Activated CD4-positive, alpha-beta memory T cell treated with anti-CD3 and anti-CD28 coated beads for 36 hours (primary cell): Measurements from ENCODE around the gene SRMS. TPM values are rescaled to one million over a fixed set of nuclear protein-coding genes. Genes with fewer than 3 reads are reported as not detected.
"Not testable (repeated sequence)": the region's sequence is repeated elsewhere in the genome, so short reads cannot be mapped to it uniquely, and the experiment has no call there.

Experiments used
- CTCF ChIA-PET: fragments of 350-600 bp; sonication (Branson Sonifier 250); formaldehyde crosslinking; loops from one replicate; lab custom pipeline; 2021; ENCODE audit warnings: antibody characterized with exemption, inconsistent platforms; lab: Charles Lee
- POLR2A ChIA-PET: fragments of 350-600 bp; sonication (Branson Sonifier 250); formaldehyde crosslinking; loops from one replicate; lab custom pipeline; 2021; ENCODE audit warnings: antibody characterized with exemption; lab: Charles Lee
- DNase-seq: peaks from one replicate; pipeline ENCODE4 v3.0.0-alpha.2; 2020
- H3K27ac Mint-ChIP-seq: one replicate; pipeline ENCODE4 v1.8.0; 2021; ENCODE audit warnings: mixed read lengths
- H3K27me3 Mint-ChIP-seq: one replicate; pipeline ENCODE4 v1.8.0; 2021; ENCODE audit warnings: mixed read lengths
- H3K36me3 Mint-ChIP-seq: one replicate; pipeline ENCODE4 v1.8.0; 2021; ENCODE audit warnings: mixed read lengths
- H3K4me1 Mint-ChIP-seq: one replicate; pipeline ENCODE4 v1.8.0; 2021; ENCODE audit warnings: low read depth, mixed read lengths
- H3K4me3 Mint-ChIP-seq: one replicate; pipeline ENCODE4 v1.8.0; 2021; ENCODE audit warnings: mild to moderate bottlenecking, mixed read lengths
- H3K9me3 Mint-ChIP-seq: one replicate; pipeline ENCODE4 v1.8.0; 2021; ENCODE audit warnings: mixed read lengths
- intact Hi-C: fragments of 100-400 bp; cut with micrococcal nuclease; formaldehyde crosslinking; loops from one replicate; pipeline ENCODE4 v1.15.1; 2023
- total RNA-seq, 2 experiments: library from RNA; stranded (reverse); gene quantifications; one replicate each; pipeline ENCODE4 v1.2.3, GENCODE V29; 2021

The SRMS gene
- total RNA-seq, 2 experiments from 2014 or later, result not detected

- H3K9me3 Mint-ChIP-seq, result peaks cover 13% of the 10 kb centered on the region
- peaks cover 23% of the 10 kb centered on the region for H3K4me1 Mint-ChIP-seq
- no peaks in the 10 kb centered on the region for H3K27me3 Mint-ChIP-seq
- H3K4me3 Mint-ChIP-seq, result peak within 1 kb of the TSS; percentile 78
- POLR2A ChIA-PET, result interaction anchor here (0.9 to 5.4 kb wide), 7 partner anchors 9 to 344 kb away, joined by 3 to 55 read pairs (median 4); partner anchors contain the start of genes GMEB2, PTK6 and TPD52L2
- peak within 1 kb of the TSS; percentile 79 for H3K27ac Mint-ChIP-seq
- intact Hi-C loops, result loop anchor here (2.0 kb wide), 1 partner anchor 32 kb away; no protein-coding TSS in a partner anchor
- H3K36me3 Mint-ChIP-seq, result peaks cover 26% of the 10 kb centered on the region
- peak; percentile 87 for DNase-seq
- CTCF ChIA-PET, result interaction anchor here (0.6 to 2.1 kb wide), 10 partner anchors 17 to 519 kb away, joined by 3 to 15 read pairs (median 4); partner anchors contain the start of genes PTK6 and TPD52L2
Observed at GRCh38 chr20:63520504-63520933, 27.0 kb downstream of the SRMS start, which contains the start of gene PPDPF. Gene PPDPF (plus strand): TSS chr20:63520765. CDS start chr20:63521309, 544 bp downstream.

GRCh38 chr20:63519668-63520503 lies 27.7 kb downstream of the SRMS start:
- peaks cover 13% of the 10 kb centered on the region for H3K9me3 Mint-ChIP-seq
- intact Hi-C loops, result loop anchor here (2.0 kb wide), 1 partner anchor 33 kb away; no protein-coding TSS in a partner anchor

GRCh38 chr20:63518946-63519667 lies 28.4 kb downstream of the SRMS start:
- Mint-ChIP-seq H3K9me3 (peaks cover 13% of the 10 kb centered on the region), H3K4me1 (peaks cover 21% of the 10 kb centered on the region), H3K27ac (no peak overlapping the region), H3K27me3 (peaks cover 2% of the 10 kb centered on the region), H3K4me3 (peak overlapping the region; percentile 69), H3K36me3 (peaks cover 26% of the 10 kb centered on the region)
- no peak for DNase-seq
- POLR2A ChIA-PET, result interaction anchor here (5.4 kb wide), 1 partner anchor 18 kb away, joined by 55 read pairs; the partner anchor contains the start of gene PTK6
- intact Hi-C loops, result no loop called here
- CTCF ChIA-PET, result interaction anchor here (1.8 kb wide), 1 partner anchor 22 kb away, joined by 9 read pairs; no protein-coding TSS in a partner anchor

More at GRCh38 chr20:63519668-63520503, 27.7 kb downstream of the SRMS start:
- CTCF ChIA-PET, result interaction anchor here (0.8 to 2.1 kb wide), 7 partner anchors 16 to 122 kb away, joined by 3 to 15 read pairs (median 5); partner anchors contain the start of gene PTK6
- peak overlapping the region; percentile 13 for H3K27ac Mint-ChIP-seq
- H3K4me1 Mint-ChIP-seq, result peaks cover 23% of the 10 kb centered on the region
- H3K4me3 Mint-ChIP-seq, result peak overlapping the region; percentile 69
- no peaks in the 10 kb centered on the region for H3K27me3 Mint-ChIP-seq
- H3K36me3 Mint-ChIP-seq, result peaks cover 26% of the 10 kb centered on the region
- peak; percentile 76 for DNase-seq
- POLR2A ChIA-PET, result interaction anchor here (1.0 to 5.4 kb wide), 4 partner anchors 9 to 107 kb away, joined by 3 to 55 read pairs (median 8); partner anchors contain the start of genes GMEB2 and PTK6

- peaks cover 2% of the 10 kb centered on the region for H3K27me3 Mint-ChIP-seq
- H3K4me1 Mint-ChIP-seq, result peaks cover 16% of the 10 kb centered on the region
- no peak overlapping the region for H3K4me3 Mint-ChIP-seq
- POLR2A ChIA-PET, result no interaction called here
- H3K36me3 Mint-ChIP-seq, result peaks cover 21% of the 10 kb centered on the region
- H3K27ac Mint-ChIP-seq, result no peak overlapping the region
- intact Hi-C loops, result no loop called here
- no peak for DNase-seq
- CTCF ChIA-PET, result interaction anchor here (1.8 kb wide), 1 partner anchor 22 kb away, joined by 9 read pairs; no protein-coding TSS in a partner anchor
- peaks cover 8% of the 10 kb centered on the region for H3K9me3 Mint-ChIP-seq
Observed at GRCh38 chr20:63518351-63518861, 29.1 kb downstream of the SRMS start.

- H3K36me3 Mint-ChIP-seq, result peaks cover 14% of the 10 kb centered on the region
- peaks cover 5% of the 10 kb centered on the region for H3K9me3 Mint-ChIP-seq
- ChIA-PET POLR2A (no interaction called here), CTCF (interaction anchor here (1.1 to 1.8 kb wide), 2 partner anchors 20 to 21 kb away, joined by 3 to 9 read pairs; partner anchors contain the start of gene PTK6)
- H3K4me1 Mint-ChIP-seq, result peaks cover 15% of the 10 kb centered on the region
- H3K4me3 Mint-ChIP-seq, result no peak overlapping the region
- no peak overlapping the region for H3K27ac Mint-ChIP-seq
- DNase-seq, result no peak
- peaks cover 6% of the 10 kb centered on the region for H3K27me3 Mint-ChIP-seq
- intact Hi-C loops, result no loop called here
Observed at GRCh38 chr20:63517376-63518309, 29.9 kb downstream of the SRMS start.

- H3K4me1 Mint-ChIP-seq, intact Hi-C loops: not testable (repeated sequence)
- DNase-seq, result peak; percentile 8
Observed at GRCh38 chr20:63514520-63514919, 33.0 kb downstream of the SRMS start.

GRCh38 chr20:63513207-63513606 lies 34.3 kb downstream of the SRMS start:
- Mint-ChIP-seq H3K9me3 (peaks cover 2% of the 10 kb centered on the region), H3K27ac (no peak overlapping the region), H3K27me3 (peaks cover 28% of the 10 kb centered on the region), H3K4me1 (peaks cover 2% of the 10 kb centered on the region), H3K36me3 (peaks cover 2% of the 10 kb centered on the region), H3K4me3 (no peak overlapping the region)
- POLR2A ChIA-PET, result no interaction called here
- intact Hi-C loops, result no loop called here
- CTCF ChIA-PET, result interaction anchor here (1.0 kb wide), 1 partner anchor 24 kb away, joined by 4 read pairs; the partner anchor contains the start of gene PTK6
- no peak for DNase-seq

More at GRCh38 chr20:63514520-63514919, 33.0 kb downstream of the SRMS start:
- H3K27ac Mint-ChIP-seq, POLR2A ChIA-PET, H3K9me3 Mint-ChIP-seq, H3K4me3 Mint-ChIP-seq, H3K36me3 Mint-ChIP-seq: not testable (repeated sequence)
- peaks cover 20% of the 10 kb centered on the region for H3K27me3 Mint-ChIP-seq
- CTCF ChIA-PET, result interaction anchor here (1.1 kb wide), 1 partner anchor 18 kb away, joined by 5 read pairs; no protein-coding TSS in a partner anchor

GRCh38 chr20:63509088-63509564 lies 38.4 kb downstream of the SRMS start:
- no peak for DNase-seq
- CTCF ChIA-PET, result interaction anchor here (0.6 kb wide), 1 partner anchor 12 kb away, joined by 3 read pairs; no protein-coding TSS in a partner anchor
- POLR2A ChIA-PET, result no interaction called here
- Mint-ChIP-seq H3K4me1 (peaks cover 4% of the 10 kb centered on the region), H3K27ac (no peak overlapping the region), H3K27me3 (peaks cover 45% of the 10 kb centered on the region), H3K9me3 (peaks cover 11% of the 10 kb centered on the region), H3K4me3 (no peak overlapping the region), H3K36me3 (peaks cover 5% of the 10 kb centered on the region)
- intact Hi-C loops, result no loop called here

GRCh38 chr20:63508072-63508768 lies 39.3 kb downstream of the SRMS start:
- Mint-ChIP-seq H3K9me3 (peaks cover 17% of the 10 kb centered on the region), H3K27me3 (peaks cover 47% of the 10 kb centered on the region), H3K4me1 (peaks cover 4% of the 10 kb centered on the region), H3K4me3 (no peak overlapping the region), H3K27ac (peak overlapping the region; percentile 47), H3K36me3 (peaks cover 5% of the 10 kb centered on the region)
- intact Hi-C loops, result no loop called here
- POLR2A ChIA-PET, result no interaction called here
- peak; percentile 42 for DNase-seq
- CTCF ChIA-PET, result interaction anchor here (0.6 kb wide), 2 partner anchors 11 to 19 kb away, joined by 3 read pairs; no protein-coding TSS in a partner anchor
